AG04450 (cell line): Measurements from ENCODE around the gene HSD11B2. TPM values are rescaled to one million over a fixed set of nuclear protein-coding genes. Genes with fewer than 3 reads are reported as not detected.

Source experiments
- CTCF ChIA-PET: fragments of 300-600, 350-600 bp; formaldehyde crosslinking; extraction: SDS; loops from one replicate; lab custom pipeline; 2022; ENCODE audit warnings: antibody characterized with exemption, inconsistent platforms; lab: Charles Lee
- POLR2A ChIA-PET: fragments of 350-600 bp; formaldehyde crosslinking; extraction: SDS; loops from one replicate; lab custom pipeline; 2021; ENCODE audit warnings: antibody characterized with exemption, inconsistent platforms; lab: Yijun Ruan, JAX
- DNase-seq: peaks from one replicate; pipeline ENCODE4 v3.0.0-alpha.2; 2011; ENCODE audit warnings: low read depth, low spot score
- H3K27ac ChIP-seq: one replicate; pipeline ENCODE4 v1.5.1; 2012; ENCODE audit warnings: low read depth, low read length, control low read depth
- H3K27me3 ChIP-seq: one replicate; pipeline ENCODE4 v1.6.0; 2012; ENCODE audit warnings: low read length; ENCODE audit not compliant: control insufficient read depth, insufficient read depth
- H3K4me3 ChIP-seq: 2 replicates; pipeline ENCODE4 v1.5.1; 2011; ENCODE audit warnings: mild to moderate bottlenecking, low read depth, low read length, control low read depth
- H3K9me3 ChIP-seq: 2 replicates; pipeline ENCODE4 v1.5.1; 2012; ENCODE audit warnings: low read length; ENCODE audit not compliant: control insufficient read depth, insufficient read depth
- polyA plus RNA-seq: library from polyadenylated mRNA; depleted of rRNA; stranded (reverse); fragments of >200 nt; gene quantifications from 2 replicates; pipeline ENCODE4 v1.2.3, GENCODE V29; 2011
- TF ChIP-seq, protein P1 (sequence below): IDR thresholded peaks from 2 replicates; pipeline ENCODE4 v1.5.1; 2011; ENCODE audit warnings: low read depth, low read length, control low read depth, inconsistent platforms

Gene HSD11B2
- polyA plus RNA-seq, 1 experiment = not detected

DNA sequence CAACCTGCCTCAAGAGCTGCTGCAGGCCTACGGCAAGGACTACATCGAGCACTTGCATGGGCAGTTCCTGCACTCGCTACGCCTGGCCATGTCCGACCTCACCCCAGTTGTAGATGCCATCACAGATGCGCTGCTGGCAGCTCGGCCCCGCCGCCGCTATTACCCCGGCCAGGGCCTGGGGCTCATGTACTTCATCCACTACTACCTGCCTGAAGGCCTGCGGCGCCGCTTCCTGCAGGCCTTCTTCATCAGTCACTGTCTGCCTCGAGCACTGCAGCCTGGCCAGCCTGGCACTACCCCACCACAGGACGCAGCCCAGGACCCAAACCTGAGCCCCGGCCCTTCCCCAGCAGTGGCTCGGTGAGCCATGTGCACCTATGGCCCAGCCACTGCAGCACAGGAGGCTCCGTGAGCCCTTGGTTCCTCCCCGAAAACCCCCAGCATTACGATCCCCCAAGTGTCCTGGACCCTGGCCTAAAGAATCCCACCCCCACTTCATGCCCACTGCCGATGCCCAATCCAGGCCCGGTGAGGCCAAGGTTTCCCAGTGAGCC lies 5.8 kb downstream of the HSD11B2 start:
- no peak for DNase-seq
- H3K27me3 ChIP-seq = peaks cover 2% of the 10 kb centered on the region
- H3K4me3 ChIP-seq = no peak overlapping the region
- POLR2A ChIA-PET = no interaction called here
- CTCF ChIA-PET = interaction anchor here (1.3 to 1.4 kb wide), 2 partner anchors 9 kb away, joined by 4 to 7 read pairs; no protein-coding TSS in a partner anchor
- no peaks in the 10 kb centered on the region for H3K9me3 ChIP-seq
- H3K27ac ChIP-seq = no peak overlapping the region
- TF ChIP-seq, protein P1, sequence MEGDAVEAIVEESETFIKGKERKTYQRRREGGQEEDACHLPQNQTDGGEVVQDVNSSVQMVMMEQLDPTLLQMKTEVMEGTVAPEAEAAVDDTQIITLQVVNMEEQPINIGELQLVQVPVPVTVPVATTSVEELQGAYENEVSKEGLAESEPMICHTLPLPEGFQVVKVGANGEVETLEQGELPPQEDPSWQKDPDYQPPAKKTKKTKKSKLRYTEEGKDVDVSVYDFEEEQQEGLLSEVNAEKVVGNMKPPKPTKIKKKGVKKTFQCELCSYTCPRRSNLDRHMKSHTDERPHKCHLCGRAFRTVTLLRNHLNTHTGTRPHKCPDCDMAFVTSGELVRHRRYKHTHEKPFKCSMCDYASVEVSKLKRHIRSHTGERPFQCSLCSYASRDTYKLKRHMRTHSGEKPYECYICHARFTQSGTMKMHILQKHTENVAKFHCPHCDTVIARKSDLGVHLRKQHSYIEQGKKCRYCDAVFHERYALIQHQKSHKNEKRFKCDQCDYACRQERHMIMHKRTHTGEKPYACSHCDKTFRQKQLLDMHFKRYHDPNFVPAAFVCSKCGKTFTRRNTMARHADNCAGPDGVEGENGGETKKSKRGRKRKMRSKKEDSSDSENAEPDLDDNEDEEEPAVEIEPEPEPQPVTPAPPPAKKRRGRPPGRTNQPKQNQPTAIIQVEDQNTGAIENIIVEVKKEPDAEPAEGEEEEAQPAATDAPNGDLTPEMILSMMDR = no peak

DNA sequence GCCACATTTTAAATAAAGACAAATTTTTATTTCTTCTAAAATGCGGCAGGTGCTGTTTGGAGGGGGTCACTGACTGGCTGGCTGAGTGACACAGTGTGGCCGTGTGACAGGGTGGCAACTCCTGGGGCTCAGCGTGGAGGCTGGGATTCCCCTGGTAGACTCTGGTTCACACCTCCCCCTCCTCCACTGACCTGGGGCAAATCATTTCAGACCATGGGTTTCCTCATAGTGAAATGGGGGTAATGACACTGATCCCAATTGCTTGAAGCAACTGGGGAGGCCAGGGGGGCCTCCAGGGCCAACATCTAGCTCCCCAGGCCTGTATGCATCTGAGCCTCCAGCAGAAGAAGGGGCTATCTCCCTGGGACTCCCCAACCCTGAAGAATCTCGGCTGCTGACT lies 6.6 kb downstream of the HSD11B2 start:
- H3K27me3 ChIP-seq = no peaks in the 10 kb centered on the region
- ChIA-PET CTCF (interaction anchor here (1.0 to 1.5 kb wide), 3 partner anchors 8 to 17 kb away, joined by 3 to 5 read pairs (median 3); no protein-coding TSS in a partner anchor), POLR2A (no interaction called here)
- H3K4me3 ChIP-seq = no peak overlapping the region
- TF ChIP-seq, protein P1 = no peak
- DNase-seq = no peak
- no peaks in the 10 kb centered on the region; the same call in 1 of the 2 replicates for H3K9me3 ChIP-seq
- H3K27ac ChIP-seq = no peak overlapping the region

DNA sequence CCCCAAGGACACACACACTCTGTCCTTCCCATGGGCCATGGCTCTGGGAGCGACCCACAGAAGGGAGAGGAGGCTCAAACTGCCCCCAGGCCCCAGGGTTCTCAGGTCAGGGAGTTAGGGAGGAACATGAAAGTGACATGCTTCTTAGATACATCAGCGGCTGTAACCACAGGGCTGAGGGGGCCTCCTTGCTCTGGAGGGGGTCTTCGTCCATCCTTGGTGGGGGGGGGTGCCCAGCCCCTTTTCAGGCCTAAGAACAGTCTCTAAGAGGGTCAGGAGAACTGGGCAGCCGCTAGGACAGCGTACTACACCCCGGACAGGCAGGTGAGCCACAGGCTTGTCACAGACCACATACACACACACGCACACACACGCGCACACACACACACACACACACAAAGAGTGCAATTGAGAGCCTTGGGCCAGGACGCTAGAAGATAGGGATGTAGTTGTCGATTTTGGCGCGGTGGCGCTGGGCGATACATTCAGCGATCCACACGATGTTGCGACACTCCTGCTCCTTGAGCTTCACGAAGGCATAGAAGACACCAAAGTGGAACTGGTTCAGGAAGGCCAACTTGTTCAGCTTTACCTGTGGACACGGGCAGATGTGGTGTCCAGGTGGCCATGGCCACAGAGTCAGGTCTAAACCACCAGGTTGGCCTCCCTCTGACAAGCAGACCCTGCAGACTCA lies 7.3 kb downstream of the HSD11B2 start:
- Histone ChIP-seq H3K9me3 (no peaks in the 10 kb centered on the region; the same call in 1 of the 2 replicates), H3K4me3 (no peak overlapping the region), H3K27me3 (no peaks in the 10 kb centered on the region), H3K27ac (no peak overlapping the region)
- TF ChIP-seq, protein P1 = no peak
- CTCF ChIA-PET = interaction anchor here (1.0 to 1.5 kb wide), 3 partner anchors 7 to 18 kb away, joined by 3 to 5 read pairs (median 3); no protein-coding TSS in a partner anchor
- DNase-seq = no peak
- POLR2A ChIA-PET = no interaction called here

DNA sequence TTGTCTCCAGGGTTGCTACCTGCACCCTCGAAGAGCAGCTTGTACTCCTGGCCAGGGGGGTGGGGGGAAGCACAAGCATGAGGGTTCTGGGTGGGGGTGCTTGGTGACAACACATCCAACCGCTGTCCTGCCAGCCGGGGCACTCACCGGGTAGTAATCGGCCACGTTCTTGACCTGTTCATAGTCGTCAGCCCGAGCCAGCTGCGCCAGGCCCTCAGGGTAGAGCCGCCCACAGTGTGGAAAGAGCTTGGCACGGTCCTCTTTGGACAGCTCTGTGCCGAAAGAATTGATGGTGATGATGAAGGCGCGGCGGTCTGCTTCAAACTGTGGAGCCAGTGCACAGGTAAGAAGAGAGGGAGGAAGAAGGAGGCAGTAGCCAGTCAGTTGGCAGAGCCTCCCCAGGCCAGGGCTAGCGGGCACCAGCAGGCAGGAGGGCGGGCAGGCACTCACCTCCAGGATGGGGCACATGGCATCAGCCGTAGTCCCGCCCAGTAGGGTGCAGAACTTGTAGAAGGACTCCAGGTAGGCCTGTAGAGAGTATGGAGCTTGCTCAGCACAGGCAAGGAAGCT lies 8.0 kb downstream of the HSD11B2 start:
- H3K27ac ChIP-seq = peak overlapping the region; percentile 31
- no peaks in the 10 kb centered on the region; the same call in 1 of the 2 replicates for H3K9me3 ChIP-seq
- TF ChIP-seq, protein P1 = no peak
- no peak overlapping the region for H3K4me3 ChIP-seq
- DNase-seq = no peak
- POLR2A ChIA-PET = no interaction called here
- CTCF ChIA-PET = interaction anchor here (1.5 kb wide), 1 partner anchor 11 kb away, joined by 5 read pairs; no protein-coding TSS in a partner anchor
- no peaks in the 10 kb centered on the region for H3K27me3 ChIP-seq
